HepG2 (cell line): ENCODE data around the gene CRKL. TPM values are rescaled to one million over a fixed set of nuclear protein-coding genes. Genes with fewer than 3 reads are reported as not detected.

Experiments
- FLYWCH1 ChIP-seq: sonication (generic); formaldehyde crosslinking; IDR thresholded peaks from 2 replicates; pipeline ENCODE4 v1.8.1; 2023; ENCODE audit warnings: mild to moderate bottlenecking, missing genetic modification reagents
- HIVEP1 ChIP-seq: sonication (generic); formaldehyde crosslinking; IDR thresholded peaks from 2 replicates; pipeline ENCODE4 v1.4.0; 2020; ENCODE audit warnings: mild to moderate bottlenecking, missing genetic modification reagents
- HOXA3 ChIP-seq: sonication (generic); formaldehyde crosslinking; IDR thresholded peaks from 2 replicates; pipeline ENCODE4 v1.5.0; 2020; ENCODE audit warnings: missing genetic modification reagents
- NCOA5 ChIP-seq: sonication (generic); formaldehyde crosslinking; IDR thresholded peaks from 2 replicates; pipeline ENCODE4 v1.4.0; 2020; ENCODE audit warnings: missing genetic modification reagents
- REXO4 ChIP-seq: sonication (generic); formaldehyde crosslinking; IDR thresholded peaks from 2 replicates; pipeline ENCODE4 v1.8.0; 2022; ENCODE audit warnings: missing genetic modification reagents, mild to moderate bottlenecking, borderline replicate concordance
- TAF1 ChIP-seq: sonication (generic); formaldehyde crosslinking; IDR thresholded peaks from 2 replicates; pipeline ENCODE4 v1.4.0; 2020; ENCODE audit warnings: missing genetic modification reagents
- TBL1XR1 ChIP-seq: fragments of 150-350 bp; IDR thresholded peaks from 2 replicates; pipeline ENCODE4 v1.6.1; 2014; ENCODE audit warnings: borderline replicate concordance, low read length; ENCODE audit not compliant: partially characterized antibody
- THYN1 ChIP-seq: sonication (generic); formaldehyde crosslinking; IDR thresholded peaks from 2 replicates; pipeline ENCODE4 v1.8.1; 2023; ENCODE audit warnings: low read depth, mild to moderate bottlenecking, moderate library complexity, missing genetic modification reagents, borderline replicate concordance
- ZBTB8A ChIP-seq: sonication (generic); formaldehyde crosslinking; IDR thresholded peaks from 2 replicates; pipeline ENCODE4 v1.4.0; 2020; ENCODE audit warnings: mild to moderate bottlenecking, low read depth, missing genetic modification reagents, borderline replicate concordance
- ZNF331 ChIP-seq: sonication (generic); formaldehyde crosslinking; IDR thresholded peaks from 2 replicates; pipeline ENCODE4 v1.4.0; 2020; ENCODE audit warnings: missing genetic modification reagents
- ZNF335 ChIP-seq: sonication (generic); formaldehyde crosslinking; IDR thresholded peaks from 2 replicates; pipeline ENCODE4 v1.4.0; 2020; ENCODE audit warnings: missing genetic modification reagents
- polyA plus RNA-seq, 8 experiments: library from polyadenylated mRNA; depleted of rRNA in 3 of 8; stranded (reverse) in 7 of 8; unstranded in 1 of 8; fragments of >200 nt; fragmentation: Illumina TruSeq in 4 of 8; extraction: Trizol in 4 of 8; gene quantifications; 2 replicates each; pipeline versions ENCODE4 v1.2.1 to v1.2.3, GENCODE V29; 2011 to 2016; ENCODE audit warnings: low read depth in 4 of 8, missing spikeins in 1 of 8, mixed read lengths in 1 of 8; ENCODE audit not compliant: insufficient read depth in 1 of 8
- total RNA-seq, 5 experiments: library from RNA; depleted of rRNA; stranded (reverse); fragments of >200 nt; fragmentation: Illumina TruSeq; extraction: Trizol; gene quantifications; 2 replicates each; pipeline ENCODE4 v1.2.3, GENCODE V29; 2016; ENCODE audit warnings: low read depth in 1 of 5
- TF ChIP-seq, protein P1 (sequence below): sonication (generic); formaldehyde crosslinking; IDR thresholded peaks from 2 replicates; pipeline ENCODE4 v1.4.0; 2020; ENCODE audit warnings: missing genetic modification reagents
- TF ChIP-seq, protein P2 (sequence below): sonication (generic); formaldehyde crosslinking; IDR thresholded peaks from 2 replicates; pipeline ENCODE4 v1.8.0; 2023; ENCODE audit warnings: mild to moderate bottlenecking, missing genetic modification reagents
- TF ChIP-seq, protein P3 (sequence below): sonication (generic); formaldehyde crosslinking; IDR thresholded peaks from 2 replicates; pipeline ENCODE4 v1.4.0; 2020; ENCODE audit warnings: missing genetic modification reagents, low read depth, mild to moderate bottlenecking, borderline replicate concordance
- TF ChIP-seq, protein P4 (sequence below): sonication (generic); formaldehyde crosslinking; IDR thresholded peaks from 2 replicates; pipeline ENCODE4 v1.5.1; 2020; ENCODE audit warnings: mild to moderate bottlenecking, missing genetic modification reagents, borderline replicate concordance
- TF ChIP-seq, protein P5 (sequence below): sonication (generic); formaldehyde crosslinking; IDR thresholded peaks from 2 replicates; pipeline ENCODE4 v1.5.1; 2020; ENCODE audit warnings: mild to moderate bottlenecking, moderate library complexity, missing genetic modification reagents

CRKL gene
- total and polyA plus RNA-seq, 2 of the 13 experiments (the other 11 are each of a cell fraction or from before 2014, with no cell fraction given) = 37.4 to 60.6 TPM

DNA sequence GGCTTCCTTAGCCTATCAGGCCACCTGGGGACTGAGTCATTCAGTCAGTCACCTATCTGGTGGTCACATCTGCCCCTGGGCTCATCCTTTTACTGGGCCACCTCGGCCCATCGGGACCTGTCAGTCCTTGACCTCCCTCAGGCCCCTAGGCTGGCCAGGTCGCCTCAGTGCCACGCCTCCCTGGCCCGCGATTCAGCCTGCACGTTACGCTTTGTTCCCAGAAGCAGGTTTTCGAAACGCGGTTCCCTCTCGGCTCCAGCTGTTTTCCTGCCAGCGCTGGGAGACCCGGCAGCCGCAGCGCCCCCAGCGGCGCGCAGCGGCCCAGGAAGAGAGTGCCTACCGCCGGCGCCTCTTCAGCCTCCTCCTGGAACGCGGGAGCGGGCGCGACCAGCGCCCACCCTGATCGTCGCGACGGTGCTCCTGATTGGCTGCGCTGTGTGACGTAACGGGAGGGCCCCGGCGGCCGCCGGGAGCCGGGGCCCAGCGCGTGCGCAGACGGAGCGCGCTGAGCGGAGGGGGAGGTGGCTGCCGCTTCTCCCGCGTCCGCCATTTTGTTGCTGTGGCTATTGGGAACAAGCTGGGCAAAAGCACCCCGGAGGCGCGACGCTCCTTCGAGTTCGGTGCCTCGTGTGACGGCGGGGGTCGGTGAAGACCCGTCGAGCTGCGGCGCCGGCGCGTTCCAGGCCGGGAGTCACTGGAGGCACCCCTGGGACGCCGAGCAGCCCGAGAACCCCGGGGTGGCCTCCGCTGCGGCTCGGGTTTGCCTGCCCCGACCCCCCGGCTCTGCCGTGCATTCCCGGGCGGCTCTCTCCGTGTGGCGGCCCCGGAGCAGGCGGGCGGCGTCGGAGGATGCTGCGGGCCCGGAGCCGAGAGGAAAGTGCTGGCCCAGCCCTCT lies at the start of gene CRKL (continued):
- TF ChIP-seq, protein P1, sequence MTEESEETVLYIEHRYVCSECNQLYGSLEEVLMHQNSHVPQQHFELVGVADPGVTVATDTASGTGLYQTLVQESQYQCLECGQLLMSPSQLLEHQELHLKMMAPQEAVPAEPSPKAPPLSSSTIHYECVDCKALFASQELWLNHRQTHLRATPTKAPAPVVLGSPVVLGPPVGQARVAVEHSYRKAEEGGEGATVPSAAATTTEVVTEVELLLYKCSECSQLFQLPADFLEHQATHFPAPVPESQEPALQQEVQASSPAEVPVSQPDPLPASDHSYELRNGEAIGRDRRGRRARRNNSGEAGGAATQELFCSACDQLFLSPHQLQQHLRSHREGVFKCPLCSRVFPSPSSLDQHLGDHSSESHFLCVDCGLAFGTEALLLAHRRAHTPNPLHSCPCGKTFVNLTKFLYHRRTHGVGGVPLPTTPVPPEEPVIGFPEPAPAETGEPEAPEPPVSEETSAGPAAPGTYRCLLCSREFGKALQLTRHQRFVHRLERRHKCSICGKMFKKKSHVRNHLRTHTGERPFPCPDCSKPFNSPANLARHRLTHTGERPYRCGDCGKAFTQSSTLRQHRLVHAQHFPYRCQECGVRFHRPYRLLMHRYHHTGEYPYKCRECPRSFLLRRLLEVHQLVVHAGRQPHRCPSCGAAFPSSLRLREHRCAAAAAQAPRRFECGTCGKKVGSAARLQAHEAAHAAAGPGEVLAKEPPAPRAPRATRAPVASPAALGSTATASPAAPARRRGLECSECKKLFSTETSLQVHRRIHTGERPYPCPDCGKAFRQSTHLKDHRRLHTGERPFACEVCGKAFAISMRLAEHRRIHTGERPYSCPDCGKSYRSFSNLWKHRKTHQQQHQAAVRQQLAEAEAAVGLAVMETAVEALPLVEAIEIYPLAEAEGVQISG = peak; percentile 77
- TF ChIP-seq REXO4 (CRISPR knock-in tag) (0 out of 2 replicates have a peak, but pooled peaks have one; percentile 41), ZNF331 (CRISPR knock-in tag) (peak; percentile 93), ZBTB8A (no peak), FLYWCH1 (CRISPR knock-in tag) (no peak), TAF1 (CRISPR knock-in tag) (peak; percentile 93; the same call in 1 of the 2 replicates), ZNF335 (no peak), HIVEP1 (peak; percentile 96), THYN1 (CRISPR knock-in tag) (no peak), NCOA5 (CRISPR knock-in tag) (no peak), HOXA3 (CRISPR knock-in tag) (peak; percentile 93), TBL1XR1 (peak; percentile 28)
- TF ChIP-seq, protein P2, sequence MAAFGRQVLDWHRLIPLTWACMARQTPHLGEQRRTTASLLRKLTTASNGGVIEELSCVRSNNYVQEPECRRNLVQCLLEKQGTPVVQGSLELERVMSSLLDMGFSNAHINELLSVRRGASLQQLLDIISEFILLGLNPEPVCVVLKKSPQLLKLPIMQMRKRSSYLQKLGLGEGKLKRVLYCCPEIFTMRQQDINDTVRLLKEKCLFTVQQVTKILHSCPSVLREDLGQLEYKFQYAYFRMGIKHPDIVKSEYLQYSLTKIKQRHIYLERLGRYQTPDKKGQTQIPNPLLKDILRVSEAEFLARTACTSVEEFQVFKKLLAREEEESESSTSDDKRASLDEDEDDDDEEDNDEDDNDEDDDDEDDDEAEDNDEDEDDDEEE (CRISPR knock-in tag) = no peak; the same call in 1 of the 2 replicates
- TF ChIP-seq, protein P3, sequence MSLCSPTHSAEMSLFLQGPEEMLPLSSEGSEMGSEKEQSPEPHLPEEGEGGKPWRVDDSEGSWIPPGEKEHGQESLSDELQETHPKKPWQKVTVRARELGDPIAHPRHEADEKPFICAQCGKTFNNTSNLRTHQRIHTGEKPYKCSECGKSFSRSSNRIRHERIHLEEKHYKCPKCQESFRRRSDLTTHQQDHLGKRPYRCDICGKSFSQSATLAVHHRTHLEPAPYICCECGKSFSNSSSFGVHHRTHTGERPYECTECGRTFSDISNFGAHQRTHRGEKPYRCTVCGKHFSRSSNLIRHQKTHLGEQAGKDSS = peak; percentile 82; the same call in 1 of the 2 replicates
- TF ChIP-seq, protein P4, sequence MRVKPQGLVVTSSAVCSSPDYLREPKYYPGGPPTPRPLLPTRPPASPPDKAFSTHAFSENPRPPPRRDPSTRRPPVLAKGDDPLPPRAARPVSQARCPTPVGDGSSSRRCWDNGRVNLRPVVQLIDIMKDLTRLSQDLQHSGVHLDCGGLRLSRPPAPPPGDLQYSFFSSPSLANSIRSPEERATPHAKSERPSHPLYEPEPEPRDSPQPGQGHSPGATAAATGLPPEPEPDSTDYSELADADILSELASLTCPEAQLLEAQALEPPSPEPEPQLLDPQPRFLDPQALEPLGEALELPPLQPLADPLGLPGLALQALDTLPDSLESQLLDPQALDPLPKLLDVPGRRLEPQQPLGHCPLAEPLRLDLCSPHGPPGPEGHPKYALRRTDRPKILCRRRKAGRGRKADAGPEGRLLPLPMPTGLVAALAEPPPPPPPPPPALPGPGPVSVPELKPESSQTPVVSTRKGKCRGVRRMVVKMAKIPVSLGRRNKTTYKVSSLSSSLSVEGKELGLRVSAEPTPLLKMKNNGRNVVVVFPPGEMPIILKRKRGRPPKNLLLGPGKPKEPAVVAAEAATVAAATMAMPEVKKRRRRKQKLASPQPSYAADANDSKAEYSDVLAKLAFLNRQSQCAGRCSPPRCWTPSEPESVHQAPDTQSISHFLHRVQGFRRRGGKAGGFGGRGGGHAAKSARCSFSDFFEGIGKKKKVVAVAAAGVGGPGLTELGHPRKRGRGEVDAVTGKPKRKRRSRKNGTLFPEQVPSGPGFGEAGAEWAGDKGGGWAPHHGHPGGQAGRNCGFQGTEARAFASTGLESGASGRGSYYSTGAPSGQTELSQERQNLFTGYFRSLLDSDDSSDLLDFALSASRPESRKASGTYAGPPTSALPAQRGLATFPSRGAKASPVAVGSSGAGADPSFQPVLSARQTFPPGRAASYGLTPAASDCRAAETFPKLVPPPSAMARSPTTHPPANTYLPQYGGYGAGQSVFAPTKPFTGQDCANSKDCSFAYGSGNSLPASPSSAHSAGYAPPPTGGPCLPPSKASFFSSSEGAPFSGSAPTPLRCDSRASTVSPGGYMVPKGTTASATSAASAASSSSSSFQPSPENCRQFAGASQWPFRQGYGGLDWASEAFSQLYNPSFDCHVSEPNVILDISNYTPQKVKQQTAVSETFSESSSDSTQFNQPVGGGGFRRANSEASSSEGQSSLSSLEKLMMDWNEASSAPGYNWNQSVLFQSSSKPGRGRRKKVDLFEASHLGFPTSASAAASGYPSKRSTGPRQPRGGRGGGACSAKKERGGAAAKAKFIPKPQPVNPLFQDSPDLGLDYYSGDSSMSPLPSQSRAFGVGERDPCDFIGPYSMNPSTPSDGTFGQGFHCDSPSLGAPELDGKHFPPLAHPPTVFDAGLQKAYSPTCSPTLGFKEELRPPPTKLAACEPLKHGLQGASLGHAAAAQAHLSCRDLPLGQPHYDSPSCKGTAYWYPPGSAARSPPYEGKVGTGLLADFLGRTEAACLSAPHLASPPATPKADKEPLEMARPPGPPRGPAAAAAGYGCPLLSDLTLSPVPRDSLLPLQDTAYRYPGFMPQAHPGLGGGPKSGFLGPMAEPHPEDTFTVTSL = peak; percentile 67
- TF ChIP-seq, protein P5, sequence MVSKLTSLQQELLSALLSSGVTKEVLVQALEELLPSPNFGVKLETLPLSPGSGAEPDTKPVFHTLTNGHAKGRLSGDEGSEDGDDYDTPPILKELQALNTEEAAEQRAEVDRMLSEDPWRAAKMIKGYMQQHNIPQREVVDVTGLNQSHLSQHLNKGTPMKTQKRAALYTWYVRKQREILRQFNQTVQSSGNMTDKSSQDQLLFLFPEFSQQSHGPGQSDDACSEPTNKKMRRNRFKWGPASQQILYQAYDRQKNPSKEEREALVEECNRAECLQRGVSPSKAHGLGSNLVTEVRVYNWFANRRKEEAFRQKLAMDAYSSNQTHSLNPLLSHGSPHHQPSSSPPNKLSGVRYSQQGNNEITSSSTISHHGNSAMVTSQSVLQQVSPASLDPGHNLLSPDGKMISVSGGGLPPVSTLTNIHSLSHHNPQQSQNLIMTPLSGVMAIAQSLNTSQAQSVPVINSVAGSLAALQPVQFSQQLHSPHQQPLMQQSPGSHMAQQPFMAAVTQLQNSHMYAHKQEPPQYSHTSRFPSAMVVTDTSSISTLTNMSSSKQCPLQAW (CRISPR knock-in tag) = peak; percentile 96
